Neural cell (in vitro differentiated cells): ENCODE data around the gene RYR1.

ENCODE experiments used
- MXI1 ChIP-seq: fragments of 450-650 bp; conservative IDR thresholded peaks from 2 replicates; pipeline ENCODE4 v1.6.1; 2014; ENCODE audit warnings: antibody characterized with exemption, mild to moderate bottlenecking; ENCODE audit not compliant: poor library complexity, severe bottlenecking
- TF ChIP-seq, protein P1 (sequence below): fragments of 450-650 bp; IDR thresholded peaks from 2 replicates; pipeline ENCODE4 v1.5.1; 2014; ENCODE audit warnings: antibody characterized with exemption, mild to moderate bottlenecking, moderate library complexity; ENCODE audit not compliant: poor library complexity, severe bottlenecking

DNA sequence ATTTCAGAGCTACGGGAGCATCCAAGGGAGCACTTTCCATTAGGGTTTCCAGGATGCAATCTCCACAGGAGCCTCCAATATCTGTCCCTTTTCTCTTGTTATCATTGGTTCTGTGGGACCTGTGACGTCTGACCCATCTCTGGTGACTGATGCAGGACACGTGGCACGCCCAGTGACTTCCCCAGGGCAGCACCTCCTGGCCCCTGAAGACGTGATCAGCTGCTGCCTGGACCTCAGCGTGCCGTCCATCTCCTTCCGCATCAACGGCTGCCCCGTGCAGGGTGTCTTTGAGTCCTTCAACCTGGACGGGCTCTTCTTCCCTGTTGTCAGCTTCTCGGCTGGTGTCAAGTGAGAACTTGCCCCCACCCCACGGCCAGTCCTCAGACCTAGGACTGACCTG is 25.5 kb downstream of the RYR1 start:
- no peak for TF ChIP-seq MXI1
- TF ChIP-seq, protein P1, sequence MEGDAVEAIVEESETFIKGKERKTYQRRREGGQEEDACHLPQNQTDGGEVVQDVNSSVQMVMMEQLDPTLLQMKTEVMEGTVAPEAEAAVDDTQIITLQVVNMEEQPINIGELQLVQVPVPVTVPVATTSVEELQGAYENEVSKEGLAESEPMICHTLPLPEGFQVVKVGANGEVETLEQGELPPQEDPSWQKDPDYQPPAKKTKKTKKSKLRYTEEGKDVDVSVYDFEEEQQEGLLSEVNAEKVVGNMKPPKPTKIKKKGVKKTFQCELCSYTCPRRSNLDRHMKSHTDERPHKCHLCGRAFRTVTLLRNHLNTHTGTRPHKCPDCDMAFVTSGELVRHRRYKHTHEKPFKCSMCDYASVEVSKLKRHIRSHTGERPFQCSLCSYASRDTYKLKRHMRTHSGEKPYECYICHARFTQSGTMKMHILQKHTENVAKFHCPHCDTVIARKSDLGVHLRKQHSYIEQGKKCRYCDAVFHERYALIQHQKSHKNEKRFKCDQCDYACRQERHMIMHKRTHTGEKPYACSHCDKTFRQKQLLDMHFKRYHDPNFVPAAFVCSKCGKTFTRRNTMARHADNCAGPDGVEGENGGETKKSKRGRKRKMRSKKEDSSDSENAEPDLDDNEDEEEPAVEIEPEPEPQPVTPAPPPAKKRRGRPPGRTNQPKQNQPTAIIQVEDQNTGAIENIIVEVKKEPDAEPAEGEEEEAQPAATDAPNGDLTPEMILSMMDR: no peak
